GM19099 (cell line): ENCODE measurements around the gene RALGAPA2.

ENCODE experiments used
- POLR2A ChIP-seq: IDR thresholded peaks from 3 replicates; pipeline ENCODE4 v1.6.1; 2011; ENCODE audit warnings: low read depth; ENCODE audit not compliant: insufficient read length; ENCODE audit errors: extremely low read depth

Gene RALGAPA2

GRCh38 chr20:20436689-20437088 is 275.8 kb downstream of the RALGAPA2 start:
- no peak for TF ChIP-seq POLR2A

GRCh38 chr20:20435453-20435852 is 277.0 kb downstream of the RALGAPA2 start:
- no peak for TF ChIP-seq POLR2A

- TF ChIP-seq POLR2A, result no peak
These were observed 279.7 kb downstream of the RALGAPA2 start for GRCh38 chr20:20432618-20433286.

GRCh38 chr20:20430066-20430465 is 282.4 kb downstream of the RALGAPA2 start:
- TF ChIP-seq POLR2A, result no peak

GRCh38 chr20:20428067-20428466 is 284.4 kb downstream of the RALGAPA2 start:
- no peak for TF ChIP-seq POLR2A

- TF ChIP-seq POLR2A, result no peak
These were observed 285.1 kb downstream of the RALGAPA2 start for GRCh38 chr20:20427227-20427864.

GRCh38 chr20:20426655-20426907 is 285.9 kb downstream of the RALGAPA2 start:
- no peak for TF ChIP-seq POLR2A

- no peak for TF ChIP-seq POLR2A
These were observed 286.4 kb downstream of the RALGAPA2 start for GRCh38 chr20:20425823-20426654.

- TF ChIP-seq POLR2A, result no peak
These were observed 289.3 kb downstream of the RALGAPA2 start for GRCh38 chr20:20423117-20423516.

- no peak for TF ChIP-seq POLR2A
These were observed 294.4 kb downstream of the RALGAPA2 start for GRCh38 chr20:20417876-20418676.

GRCh38 chr20:20415321-20415720 is 297.1 kb downstream of the RALGAPA2 start:
- no peak for TF ChIP-seq POLR2A

GRCh38 chr20:20414640-20415220 is 297.7 kb downstream of the RALGAPA2 start:
- no peak for TF ChIP-seq POLR2A

- no peak for TF ChIP-seq POLR2A
These were observed 298.6 kb downstream of the RALGAPA2 start for GRCh38 chr20:20413810-20414281.

GRCh38 chr20:20412750-20413149 is 299.7 kb downstream of the RALGAPA2 start:
- TF ChIP-seq POLR2A, result no peak

- TF ChIP-seq POLR2A, result no peak
These were observed 300.6 kb downstream of the RALGAPA2 start for GRCh38 chr20:20411836-20412235.
